AG09319 (cell line): Measurements from ENCODE around the gene ALDH3B2.

ENCODE experiments used
- DNase-seq: peaks from one replicate; pipeline ENCODE4 v3.0.0-alpha.2; 2010; ENCODE audit warnings: low read depth; ENCODE audit errors: extremely low read depth
- TF ChIP-seq, protein P1 (sequence below): IDR thresholded peaks from 2 replicates; pipeline ENCODE4 v1.5.1; 2011; ENCODE audit warnings: low read depth, mild to moderate bottlenecking, inconsistent platforms, low read length, moderate library complexity

ALDH3B2 gene

DNA sequence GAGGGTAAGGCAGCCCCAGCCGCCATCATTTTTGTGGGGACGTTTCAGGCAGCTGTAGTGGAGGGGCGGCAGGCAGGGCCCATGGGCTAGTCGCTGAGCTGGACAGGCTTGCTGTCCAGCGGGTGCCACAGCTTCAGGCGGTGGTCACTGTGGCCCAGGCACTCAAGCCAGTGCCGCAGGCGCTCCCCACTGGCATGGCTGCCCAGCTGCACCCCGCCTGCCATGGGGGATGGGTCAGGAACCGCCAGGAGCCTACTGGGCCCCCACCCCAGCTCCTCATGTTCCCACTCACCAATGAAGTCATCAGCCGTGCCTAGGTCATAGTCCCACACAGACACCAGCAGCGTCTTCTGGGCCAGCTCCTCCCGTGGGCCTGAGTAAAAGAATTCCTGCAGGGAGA is 61.7 kb downstream of the ALDH3B2 start:
- TF ChIP-seq, protein P1, sequence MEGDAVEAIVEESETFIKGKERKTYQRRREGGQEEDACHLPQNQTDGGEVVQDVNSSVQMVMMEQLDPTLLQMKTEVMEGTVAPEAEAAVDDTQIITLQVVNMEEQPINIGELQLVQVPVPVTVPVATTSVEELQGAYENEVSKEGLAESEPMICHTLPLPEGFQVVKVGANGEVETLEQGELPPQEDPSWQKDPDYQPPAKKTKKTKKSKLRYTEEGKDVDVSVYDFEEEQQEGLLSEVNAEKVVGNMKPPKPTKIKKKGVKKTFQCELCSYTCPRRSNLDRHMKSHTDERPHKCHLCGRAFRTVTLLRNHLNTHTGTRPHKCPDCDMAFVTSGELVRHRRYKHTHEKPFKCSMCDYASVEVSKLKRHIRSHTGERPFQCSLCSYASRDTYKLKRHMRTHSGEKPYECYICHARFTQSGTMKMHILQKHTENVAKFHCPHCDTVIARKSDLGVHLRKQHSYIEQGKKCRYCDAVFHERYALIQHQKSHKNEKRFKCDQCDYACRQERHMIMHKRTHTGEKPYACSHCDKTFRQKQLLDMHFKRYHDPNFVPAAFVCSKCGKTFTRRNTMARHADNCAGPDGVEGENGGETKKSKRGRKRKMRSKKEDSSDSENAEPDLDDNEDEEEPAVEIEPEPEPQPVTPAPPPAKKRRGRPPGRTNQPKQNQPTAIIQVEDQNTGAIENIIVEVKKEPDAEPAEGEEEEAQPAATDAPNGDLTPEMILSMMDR = no peak

More for the DNA sequence above, 61.7 kb downstream of the ALDH3B2 start:
- no peak for DNase-seq
